HAP-1 (cell line): ENCODE results near the gene SHBG.
A peak's percentile ranks its signal among the peaks of the same experiment; 100 is the strongest.

ENCODE experiments used
- DNase-seq, 2 experiments: peaks; one replicate each; pipeline ENCODE4 v3.0.0-alpha.2; 2016 to 2020; ENCODE audit warnings: low spot score in 2 of 2
- H3K27me3 ChIP-seq: fragments of 250-450 bp; sonication (Bioruptor Pico); 2 replicates; pipeline ENCODE4 v1.5.1; 2020; ENCODE audit warnings: low read depth, mild to moderate bottlenecking, moderate library complexity
- H3K36me3 ChIP-seq: fragments of 250-450 bp; sonication (Bioruptor Pico); replicated peaks from 2 replicates; pipeline ENCODE4 v1.5.1; 2020; ENCODE audit warnings: mild to moderate bottlenecking
- H3K4me1 ChIP-seq: fragments of 250-450 bp; sonication (Bioruptor Pico); 2 replicates; pipeline ENCODE4 v1.5.1; 2020; ENCODE audit warnings: mild to moderate bottlenecking
- H3K4me3 ChIP-seq: fragments of 250-450 bp; sonication (Bioruptor Pico); 2 replicates; pipeline ENCODE4 v1.5.1; 2020; ENCODE audit warnings: mild to moderate bottlenecking, moderate library complexity
- H3K9me3 ChIP-seq: fragments of 250-450 bp; sonication (Bioruptor Pico); 2 replicates; pipeline ENCODE4 v1.5.1; 2020; ENCODE audit warnings: mild to moderate bottlenecking, moderate library complexity
- in situ Hi-C: fragments of 300-500 bp; cut with MboI; formaldehyde crosslinking; loops from 3 replicates; pipeline ENCODE4 v1.14.3; 2020; ENCODE audit warnings: low sequenced_read_pairs, inconsistent platforms, mixed read lengths

SHBG gene

GRCh38 chr17:7629939-7630571 lies at the start of gene SHBG:
Gene SHBG, plus strand, starts transcription at chr17:7630135. Its CDS starts 38 bp downstream, at chr17:7630173.
- no peak for DNase-seq
- in situ Hi-C loops = no loop called here
- peaks cover 4% of the 10 kb centered on the region; the same call in 1 of the 2 replicates for H3K36me3 ChIP-seq
- H3K4me3 ChIP-seq = no peak within 1 kb of the TSS
- H3K4me1 ChIP-seq = peaks cover 8% of the 10 kb centered on the region
- H3K27me3 ChIP-seq = no peaks in the 10 kb centered on the region
- no peaks in the 10 kb centered on the region for H3K9me3 ChIP-seq

GRCh38 chr17:7580604-7581575 lies 49.0 kb upstream of the SHBG start:
- Histone ChIP-seq H3K4me3 (no peak overlapping the region), H3K27me3 (no peaks in the 10 kb centered on the region), H3K36me3 (peaks cover 38% of the 10 kb centered on the region), H3K9me3 (no peaks in the 10 kb centered on the region), H3K4me1 (peaks cover 21% of the 10 kb centered on the region)
- no peak for DNase-seq
- in situ Hi-C loops = no loop called here

GRCh38 chr17:7582396-7583252 lies 47.3 kb upstream of the SHBG start:
- Histone ChIP-seq H3K9me3 (no peaks in the 10 kb centered on the region), H3K36me3 (peaks cover 31% of the 10 kb centered on the region), H3K4me1 (peaks cover 21% of the 10 kb centered on the region), H3K4me3 (peak overlapping the region; percentile 91), H3K27me3 (no peaks in the 10 kb centered on the region)
- no peak for DNase-seq
- in situ Hi-C loops = no loop called here

- Histone ChIP-seq H3K27me3 (no peaks in the 10 kb centered on the region), H3K4me1 (peaks cover 21% of the 10 kb centered on the region), H3K36me3 (peaks cover 28% of the 10 kb centered on the region), H3K4me3 (peak within 1 kb of the TSS; percentile 91), H3K9me3 (no peaks in the 10 kb centered on the region)
- peak; percentile 98 for DNase-seq
- in situ Hi-C loops = no loop called here
Observed at GRCh38 chr17:7583253-7584109, 46.5 kb upstream of the SHBG start, which contains the start of gene MPDU1. Gene MPDU1, plus strand, starts transcription at chr17:7583852. Its CDS starts 11 bp downstream, at chr17:7583863.

GRCh38 chr17:7586673-7587419 lies 43.1 kb upstream of the SHBG start:
- Histone ChIP-seq H3K4me3 (no peak overlapping the region), H3K27me3 (no peaks in the 10 kb centered on the region), H3K36me3 (peaks cover 49% of the 10 kb centered on the region), H3K4me1 (peaks cover 21% of the 10 kb centered on the region), H3K9me3 (no peaks in the 10 kb centered on the region)
- DNase-seq = peak in 1 of 2 experiments; percentile 57
- in situ Hi-C loops = no loop called here

GRCh38 chr17:7587420-7588151 lies 42.3 kb upstream of the SHBG start:
- Histone ChIP-seq H3K4me1 (peaks cover 14% of the 10 kb centered on the region), H3K36me3 (peaks cover 56% of the 10 kb centered on the region), H3K27me3 (no peaks in the 10 kb centered on the region), H3K4me3 (no peak overlapping the region), H3K9me3 (no peaks in the 10 kb centered on the region)
- in situ Hi-C loops = no loop called here
- no peak for DNase-seq

GRCh38 chr17:7588553-7589203 lies 41.3 kb upstream of the SHBG start:
- Histone ChIP-seq H3K4me1 (peaks cover 6% of the 10 kb centered on the region), H3K27me3 (no peaks in the 10 kb centered on the region), H3K4me3 (no peak overlapping the region), H3K36me3 (peaks cover 63% of the 10 kb centered on the region), H3K9me3 (no peaks in the 10 kb centered on the region)
- DNase-seq = no peak
- in situ Hi-C loops = no loop called here

GRCh38 chr17:7589204-7589868 lies 40.6 kb upstream of the SHBG start:
- Histone ChIP-seq H3K27me3 (no peaks in the 10 kb centered on the region), H3K36me3 (peaks cover 70% of the 10 kb centered on the region), H3K4me1 (peaks cover 6% of the 10 kb centered on the region), H3K4me3 (no peak overlapping the region), H3K9me3 (no peaks in the 10 kb centered on the region)
- no peak for DNase-seq
- in situ Hi-C loops = no loop called here

- Histone ChIP-seq H3K27me3 (no peaks in the 10 kb centered on the region), H3K4me1 (no peaks in the 10 kb centered on the region), H3K4me3 (no peak within 1 kb of the TSS), H3K9me3 (no peaks in the 10 kb centered on the region), H3K36me3 (peaks cover 77% of the 10 kb centered on the region)
- no peak for DNase-seq
- in situ Hi-C loops = no loop called here
Observed at GRCh38 chr17:7589891-7590691, 39.8 kb upstream of the SHBG start, which contains the start of gene SOX15. Gene SOX15, minus strand, starts transcription at chr17:7590094. Its CDS starts 418 bp downstream, at chr17:7589676.

GRCh38 chr17:7590743-7591142 lies 39.2 kb upstream of the SHBG start:
- Histone ChIP-seq H3K27me3 (no peaks in the 10 kb centered on the region), H3K4me1 (no peaks in the 10 kb centered on the region), H3K36me3 (peaks cover 84% of the 10 kb centered on the region), H3K4me3 (no peak overlapping the region), H3K9me3 (no peaks in the 10 kb centered on the region)
- in situ Hi-C loops = no loop called here
- no peak for DNase-seq
